NCI-H82 treated with DMSO at 0.1 percent for 48 hours (cell line): ENCODE measurements around the gene SDF4.

Experiments used
- DNase-seq: peaks from one replicate; lab custom pipeline; 2025; ENCODE audit not compliant: unreplicated experiment; lab: John Stamatoyannopoulos, UW

Gene SDF4

GRCh38 chr1:1213345-1214265, 18.2 kb downstream of the SDF4 start, which contains the start of gene TNFRSF4:
Gene TNFRSF4, minus strand, starts transcription at chr1:1214153. Its CDS starts 26 bp downstream, at chr1:1214127.
- DNase-seq = no peak

- no peak for DNase-seq
Measured at GRCh38 chr1:1212780-1213344, 18.9 kb downstream of the SDF4 start.

- DNase-seq = no peak
Measured at GRCh38 chr1:1211541-1212441, 20.0 kb downstream of the SDF4 start.

GRCh38 chr1:1210726-1211540, 20.9 kb downstream of the SDF4 start:
- DNase-seq = no peak

- DNase-seq = no peak
Measured at GRCh38 chr1:1208713-1209433, 22.9 kb downstream of the SDF4 start.

- no peak for DNase-seq
Measured at GRCh38 chr1:1207571-1207892, 24.3 kb downstream of the SDF4 start.

GRCh38 chr1:1206966-1207531, 24.8 kb downstream of the SDF4 start:
- no peak for DNase-seq

GRCh38 chr1:1206376-1206965, 25.3 kb downstream of the SDF4 start, which contains the start of gene TNFRSF18:
Gene TNFRSF18, minus strand, starts transcription at chr1:1206592. Its CDS starts 21 bp downstream, at chr1:1206571.
- no peak for DNase-seq

- no peak for DNase-seq
Measured at GRCh38 chr1:1205769-1206375, 25.9 kb downstream of the SDF4 start.

- no peak for DNase-seq
Measured at GRCh38 chr1:1204998-1205768, 26.6 kb downstream of the SDF4 start.

- no peak for DNase-seq
Measured at GRCh38 chr1:1204425-1204920, 27.3 kb downstream of the SDF4 start.

- DNase-seq = no peak
Measured at GRCh38 chr1:1203561-1204424, 28.0 kb downstream of the SDF4 start.

- no peak for DNase-seq
Measured at GRCh38 chr1:1202831-1203560, 28.8 kb downstream of the SDF4 start.

GRCh38 chr1:1200876-1201810, 30.7 kb downstream of the SDF4 start:
- no peak for DNase-seq
